ENCODE data around the gene ARHGAP42. TPM values are rescaled to one million over a fixed set of nuclear protein-coding genes. Genes with fewer than 3 reads are reported as not detected.

Gene ARHGAP42
- polyA plus RNA-seq, 1 donor (not counting 4 experiments of a cell fraction or from before 2014, with no cell fraction given), result 5.5 TPM

DNA sequence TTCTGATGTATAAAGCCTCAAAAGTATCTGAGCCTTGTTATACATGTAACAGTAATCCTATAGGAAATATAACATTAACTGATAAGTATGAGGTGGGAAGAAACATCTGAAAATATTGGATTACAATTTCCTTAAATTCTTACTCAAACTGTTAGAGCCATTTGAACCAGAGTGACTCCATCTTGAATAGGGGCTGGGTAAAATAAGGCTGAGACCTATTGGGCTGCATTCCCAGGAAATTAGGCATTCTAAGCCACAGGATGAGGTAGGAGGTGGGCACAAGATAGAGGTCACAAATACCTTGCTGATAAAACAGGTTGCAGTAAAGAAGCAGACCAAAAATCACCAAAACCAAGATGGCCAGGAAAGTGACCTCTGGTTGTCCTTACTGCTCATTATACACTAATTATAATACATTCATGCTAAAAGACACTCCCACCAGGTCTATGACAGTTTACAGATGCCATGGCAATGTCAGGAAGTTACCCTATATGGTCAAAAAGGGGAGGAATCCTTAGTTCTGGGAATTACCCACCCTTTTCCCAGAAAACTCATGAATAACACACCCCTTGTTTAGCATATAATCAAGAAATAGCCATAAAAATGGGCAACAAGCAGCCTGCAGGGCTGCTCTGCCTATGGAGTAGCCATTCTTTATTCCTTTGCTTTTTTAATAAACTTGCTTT is 327.7 kb downstream of the ARHGAP42 start:
- no peaks in the 10 kb centered on the region for H4K20me1 ChIP-seq (ENCODE audit: control insufficient read depth, extremely low read depth, insufficient read depth, low read length)
- no peak for FAIRE-seq
- H3K27ac ChIP-seq (ENCODE audit: control insufficient read depth, insufficient read depth, low read length), result no peak overlapping the region
- no peak for DNase-seq (ENCODE audit: low read depth, low spot score)
- H3K27me3 ChIP-seq (ENCODE audit: control insufficient read depth, extremely low read depth, insufficient read depth, low read length), result no peaks in the 10 kb centered on the region
- no peaks in the 10 kb centered on the region for H3K36me3 ChIP-seq (ENCODE audit: control insufficient read depth in 2 of 2, extremely low read depth in 1 of 2, insufficient read depth in 2 of 2, low read length in 2 of 2)
- H3K9me1 ChIP-seq (ENCODE audit: control insufficient read depth, extremely low read depth, insufficient read depth, low read length), result no peaks in the 10 kb centered on the region
- no peaks in the 10 kb centered on the region for H3K9me3 ChIP-seq (ENCODE audit: control insufficient read depth, low read depth, low read length)
- H2AFZ ChIP-seq (ENCODE audit: control insufficient read depth, low read length), result no peak overlapping the region
- H3K4me3 ChIP-seq (ENCODE audit: control insufficient read depth in 2 of 3, extremely low read depth in 1 of 3, insufficient read depth in 2 of 3, low read depth in 1 of 3, low read length in 3 of 3), result no peak overlapping the region
- TF ChIP-seq, protein P1, sequence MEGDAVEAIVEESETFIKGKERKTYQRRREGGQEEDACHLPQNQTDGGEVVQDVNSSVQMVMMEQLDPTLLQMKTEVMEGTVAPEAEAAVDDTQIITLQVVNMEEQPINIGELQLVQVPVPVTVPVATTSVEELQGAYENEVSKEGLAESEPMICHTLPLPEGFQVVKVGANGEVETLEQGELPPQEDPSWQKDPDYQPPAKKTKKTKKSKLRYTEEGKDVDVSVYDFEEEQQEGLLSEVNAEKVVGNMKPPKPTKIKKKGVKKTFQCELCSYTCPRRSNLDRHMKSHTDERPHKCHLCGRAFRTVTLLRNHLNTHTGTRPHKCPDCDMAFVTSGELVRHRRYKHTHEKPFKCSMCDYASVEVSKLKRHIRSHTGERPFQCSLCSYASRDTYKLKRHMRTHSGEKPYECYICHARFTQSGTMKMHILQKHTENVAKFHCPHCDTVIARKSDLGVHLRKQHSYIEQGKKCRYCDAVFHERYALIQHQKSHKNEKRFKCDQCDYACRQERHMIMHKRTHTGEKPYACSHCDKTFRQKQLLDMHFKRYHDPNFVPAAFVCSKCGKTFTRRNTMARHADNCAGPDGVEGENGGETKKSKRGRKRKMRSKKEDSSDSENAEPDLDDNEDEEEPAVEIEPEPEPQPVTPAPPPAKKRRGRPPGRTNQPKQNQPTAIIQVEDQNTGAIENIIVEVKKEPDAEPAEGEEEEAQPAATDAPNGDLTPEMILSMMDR (optimal IDR thresholded peaks at IDR 0.05 in 1 of 3, IDR thresholded peaks at IDR 0.05 in 1 of 3, conservative IDR thresholded peaks at IDR 0.05 in 1 of 3; ENCODE audit: extremely low read depth in 1 of 3, insufficient read depth in 2 of 3, low read length in 3 of 3), result no peak
- H3K4me2 ChIP-seq (ENCODE audit: control insufficient read depth, extremely low read depth, insufficient read depth, low read depth, low read length), result no peak overlapping the region
- no peak overlapping the region for H3K9ac ChIP-seq (ENCODE audit: control insufficient read depth, extremely low read depth, insufficient read depth, low read length)
- dilution Hi-C loops (cut with MboI; ENCODE audit: extremely low pct_ligation_motif_present, low sequenced_read_pairs), result no loop called here
- H3K79me2 ChIP-seq (ENCODE audit: control insufficient read depth, insufficient read depth, low read length), result no peaks in the 10 kb centered on the region
- H3K4me1 ChIP-seq (ENCODE audit: control insufficient read depth, extremely low read depth, insufficient read depth, low read length), result no peaks in the 10 kb centered on the region

DNA sequence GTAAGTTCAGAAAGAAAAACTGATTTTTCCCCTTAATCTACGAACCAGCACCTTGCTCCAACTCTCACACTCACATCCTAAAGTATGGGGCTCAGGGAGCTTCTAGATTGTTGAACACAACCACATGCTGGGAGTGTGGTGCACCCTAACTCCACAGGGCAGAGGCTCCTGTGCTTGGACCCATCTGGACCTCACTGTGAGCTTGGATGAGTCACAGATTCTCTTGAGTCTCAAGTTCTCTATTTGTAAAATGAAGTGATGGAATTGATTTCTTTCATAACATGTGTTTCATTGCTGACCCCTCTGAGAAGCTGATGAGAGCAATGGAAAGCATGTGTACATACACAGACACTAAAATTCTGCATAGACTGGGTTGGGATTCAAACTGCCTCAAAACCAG is 332.8 kb downstream of the ARHGAP42 start:
- no peak overlapping the region for H3K4me2 ChIP-seq (ENCODE audit: control insufficient read depth, extremely low read depth, insufficient read depth, low read depth, low read length)
- FAIRE-seq (no peak), DNase-seq (ENCODE audit: low read depth, low spot score) (no peak)
- TF ChIP-seq EZH2 (IDR thresholded peaks at IDR 0.05; ENCODE audit: low read length), result no peak
- TF ChIP-seq, protein P1 (optimal IDR thresholded peaks at IDR 0.05 in 1 of 3, IDR thresholded peaks at IDR 0.05 in 1 of 3, conservative IDR thresholded peaks at IDR 0.05 in 1 of 3; ENCODE audit: extremely low read depth in 1 of 3, insufficient read depth in 2 of 3, low read length in 3 of 3), result no peak
- dilution Hi-C loops (cut with MboI; ENCODE audit: extremely low pct_ligation_motif_present, low sequenced_read_pairs), result no loop called here
- H3K9me3 ChIP-seq (ENCODE audit: control insufficient read depth, low read depth, low read length), result no peaks in the 10 kb centered on the region
- no peaks in the 10 kb centered on the region for H3K4me1 ChIP-seq (ENCODE audit: control insufficient read depth, extremely low read depth, insufficient read depth, low read length)
- no peak overlapping the region for H3K27ac ChIP-seq (ENCODE audit: control insufficient read depth, insufficient read depth, low read length)
- H3K9me1 ChIP-seq (ENCODE audit: control insufficient read depth, extremely low read depth, insufficient read depth, low read length), result no peaks in the 10 kb centered on the region
- H3K9ac ChIP-seq (ENCODE audit: control insufficient read depth, extremely low read depth, insufficient read depth, low read length), result no peak overlapping the region
- H3K4me3 ChIP-seq (ENCODE audit: control insufficient read depth in 2 of 3, extremely low read depth in 1 of 3, insufficient read depth in 2 of 3, low read depth in 1 of 3, low read length in 3 of 3), result no peak overlapping the region
- no peaks in the 10 kb centered on the region for H3K27me3 ChIP-seq (ENCODE audit: control insufficient read depth, extremely low read depth, insufficient read depth, low read length)
- no peaks in the 10 kb centered on the region for H4K20me1 ChIP-seq (ENCODE audit: control insufficient read depth, extremely low read depth, insufficient read depth, low read length)
- no peak overlapping the region for H2AFZ ChIP-seq (ENCODE audit: control insufficient read depth, low read length)
- H3K79me2 ChIP-seq (ENCODE audit: control insufficient read depth, insufficient read depth, low read length), result no peaks in the 10 kb centered on the region
- no peaks in the 10 kb centered on the region for H3K36me3 ChIP-seq (ENCODE audit: control insufficient read depth in 2 of 2, extremely low read depth in 1 of 2, insufficient read depth in 2 of 2, low read length in 2 of 2)
